GM12878 (cell line): ENCODE measurements around the gene LCE6A. TPM values are rescaled to one million over a fixed set of nuclear protein-coding genes. Genes with fewer than 3 reads are reported as not detected.

Experiments used
- ATAC-seq: fragments of 200-7000 bp; cut with Tn5 transposase; 3 replicates; pipeline ENCODE4 v1.9.1; 2020; ENCODE audit warnings: mild to moderate bottlenecking, moderate library complexity
- BruUV-seq: library from RNA; stranded (reverse); fragments of 400-500 nt; replicated peaks from 2 replicates; lab custom pipeline; 2021; lab: Mats Ljungman, UMichigan
- CTCF ChIA-PET: fragments of 300-600 bp; sonication (Branson Sonifier 250); formaldehyde crosslinking; extraction: SDS; loops from one replicate; lab custom pipeline; 2021; ENCODE audit warnings: inconsistent platforms; lab: Yijun Ruan, JAX
- POLR2A ChIA-PET: fragments of 350-600 bp; formaldehyde crosslinking; extraction: SDS; loops from one replicate; lab custom pipeline; 2021; ENCODE audit warnings: inconsistent platforms; lab: Charles Lee
- RAD21 ChIA-PET: fragments of 300-600 bp; sonication (Branson Sonifier 250); formaldehyde crosslinking; loops from one replicate; lab custom pipeline; 2023; ENCODE audit warnings: antibody characterized with exemption; ENCODE audit not compliant: unreplicated experiment; lab: Charles Lee
- SMC1A ChIA-PET: fragments of 300-600 bp; sonication (Branson Sonifier 250); formaldehyde crosslinking; loops from one replicate; lab custom pipeline; 2023; ENCODE audit not compliant: unreplicated experiment, uncharacterized antibody; lab: Charles Lee
- DNase-seq: peaks from one replicate; pipeline ENCODE4 v3.0.0-alpha.2; 2011; ENCODE audit warnings: low read depth, low spot score
- FAIRE-seq: peaks from 3 replicates; lab custom pipeline; 2011; peaks lifted over from hg19 to GRCh38; lab: Jason Lieb, UNC
- H2AFZ ChIP-seq: 2 replicates; pipeline ENCODE4 v1.6.0; 2011; ENCODE audit warnings: low read depth, low read length, control low read depth; ENCODE audit not compliant: control insufficient read depth
- H3K27ac ChIP-seq: 2 replicates; pipeline ENCODE4 v1.5.1; 2011; ENCODE audit warnings: control low read depth; ENCODE audit not compliant: control insufficient read depth, insufficient read depth
- H3K27me3 ChIP-seq, 2 experiments: replicated peaks in 1 of 2; 2 replicates each; pipeline versions ENCODE4 v1.6.0 to v1.6.1; 2011; ENCODE audit warnings: low read length in 1 of 2; ENCODE audit not compliant: control insufficient read depth in 2 of 2, insufficient read depth in 2 of 2
- H3K36me3 ChIP-seq, 2 experiments: 2 replicates each; pipeline ENCODE4 v1.5.1; 2011; ENCODE audit warnings: low read length in 1 of 2; ENCODE audit not compliant: control insufficient read depth in 2 of 2, insufficient read depth in 2 of 2
- H3K4me1 ChIP-seq: 2 replicates; pipeline ENCODE4 v1.6.1; 2011; ENCODE audit warnings: mild to moderate bottlenecking, low read length, moderate library complexity, mixed read lengths; ENCODE audit not compliant: control insufficient read depth, insufficient read depth
- H3K4me2 ChIP-seq: 2 replicates; pipeline ENCODE4 v1.6.0; 2011; ENCODE audit warnings: control low read depth; ENCODE audit not compliant: control insufficient read depth, insufficient read depth
- H3K4me3 ChIP-seq: fragments of 200-600 bp; sonication (generic); 2 replicates; pipeline ENCODE4 v1.5.1; 2016
- H3K79me2 ChIP-seq: 2 replicates; pipeline ENCODE4 v1.6.0; 2011; ENCODE audit warnings: low read length; ENCODE audit not compliant: control insufficient read depth, insufficient read depth
- H3K9ac ChIP-seq: 2 replicates; pipeline ENCODE4 v1.8.0; 2011; ENCODE audit warnings: low read length, control low read depth, mixed read lengths; ENCODE audit not compliant: control insufficient read depth, insufficient read depth
- H3K9me3 ChIP-seq: replicated peaks from 3 replicates; pipeline ENCODE4 v1.5.1; 2011; ENCODE audit warnings: mild to moderate bottlenecking, low read length; ENCODE audit not compliant: control insufficient read depth, insufficient read depth
- H4K20me1 ChIP-seq: 2 replicates; pipeline ENCODE4 v1.6.0; 2011; ENCODE audit not compliant: control insufficient read depth, insufficient read depth
- RAD21 ChIP-seq: IDR thresholded peaks from 2 replicates; pipeline ENCODE4 v1.6.1; 2011; ENCODE audit warnings: mild to moderate bottlenecking, low read depth, low read length, moderate library complexity; ENCODE audit not compliant: insufficient read depth
- SMC3 ChIP-seq: IDR thresholded peaks from 2 replicates; pipeline ENCODE4 v1.6.1; 2011; ENCODE audit warnings: low read length, improper control_type of control experiment, borderline replicate concordance
- SREBF2 ChIP-seq: IDR thresholded peaks from 2 replicates; pipeline ENCODE4 v1.6.1; 2012; ENCODE audit warnings: mild to moderate bottlenecking, low read length
- YY1 ChIP-seq: IDR thresholded peaks from 2 replicates; pipeline ENCODE4 v1.6.1; 2011; ENCODE audit warnings: low read depth, mild to moderate bottlenecking, low read length
- WGBS: methylation state at CpG from one replicate; pipeline ENCODE4 v1.1.6; 2016; ENCODE audit warnings: low lambda C conversion rate; ENCODE audit not compliant: insufficient replicate concordance, insufficient coverage; ENCODE audit errors: missing lambda C conversion rate; 5-methylcytosine and 5-hydroxymethylcytosine counted together
- in situ Hi-C: fragments of 300-500 bp; cut with MboI; formaldehyde crosslinking; loops from 9 replicates; pipeline ENCODE4 v1.14.3; 2018; ENCODE audit warnings: mixed read lengths
- intact Hi-C: fragments of 100-400 bp; cut with micrococcal nuclease; formaldehyde crosslinking; loops from one replicate; pipeline ENCODE4 v1.14.2; 2022; ENCODE audit not compliant: unreplicated experiment
- polyA plus RNA-seq, 11 experiments: library from polyadenylated mRNA; depleted of rRNA in 4 of 11; unstranded in 6 of 11; stranded (reverse) in 5 of 11; fragments of >200 nt; fragmentation: Nextera tagmentation in 4 of 11; fragmentation: Illumina TruSeq in 1 of 11; extraction: Ambion mirVana in 4 of 11; extraction: Trizol in 1 of 11; gene quantifications; 1 replicate in 1 of 11; 2 replicates in 10 of 11; pipeline versions ENCODE4 v1.2.1 to v1.2.3, GENCODE V29; 2011 to 2016; ENCODE audit warnings: inconsistent platforms in 2 of 11, missing spikeins in 2 of 11, low read depth in 1 of 11
- total RNA-seq, 4 experiments: library from RNA; depleted of rRNA in 3 of 4; stranded (reverse); fragments of >200 nt in 3 of 4; fragmentation: Illumina TruSeq in 1 of 4; extraction: Trizol in 1 of 4; gene quantifications; 2 replicates each; pipeline versions ENCODE4 v1.2.1 to v1.2.3, GENCODE V29; 2013 to 2021
- TF ChIP-seq, protein P1 (sequence below): fragments of 450-650 bp; IDR thresholded peaks from 2 replicates; pipeline ENCODE4 v1.6.1; 2017; ENCODE audit warnings: antibody characterized with exemption, mild to moderate bottlenecking, moderate library complexity
- TF ChIP-seq, protein P2 (sequence below): IDR thresholded peaks from 2 replicates; pipeline ENCODE4 v1.6.1; 2011; ENCODE audit warnings: borderline replicate concordance, low read depth, mild to moderate bottlenecking, moderate library complexity, mixed read lengths, low read length; ENCODE audit not compliant: insufficient read depth; ENCODE audit errors: extremely low read length
- TF ChIP-seq, protein P3 (sequence below), 3 experiments: IDR thresholded peaks in 2 of 3; conservative IDR thresholded peaks in 1 of 3; 2 replicates each; pipeline ENCODE4 v1.5.1; 2011; ENCODE audit warnings: low read depth in 3 of 3, low read length in 3 of 3, mild to moderate bottlenecking in 3 of 3, control low read depth in 2 of 3, moderate library complexity in 2 of 3, inconsistent platforms in 1 of 3, mixed read lengths in 1 of 3; ENCODE audit not compliant: control insufficient read depth in 2 of 3, insufficient read depth in 1 of 3; ENCODE audit errors: extremely low read depth in 1 of 3

Gene LCE6A
- total and polyA plus RNA-seq, 10 of the 15 experiments (the other 5 are each of a cell fraction or from before 2014, with no cell fraction given) = 0.45 TPM; not detected in 9

DNA sequence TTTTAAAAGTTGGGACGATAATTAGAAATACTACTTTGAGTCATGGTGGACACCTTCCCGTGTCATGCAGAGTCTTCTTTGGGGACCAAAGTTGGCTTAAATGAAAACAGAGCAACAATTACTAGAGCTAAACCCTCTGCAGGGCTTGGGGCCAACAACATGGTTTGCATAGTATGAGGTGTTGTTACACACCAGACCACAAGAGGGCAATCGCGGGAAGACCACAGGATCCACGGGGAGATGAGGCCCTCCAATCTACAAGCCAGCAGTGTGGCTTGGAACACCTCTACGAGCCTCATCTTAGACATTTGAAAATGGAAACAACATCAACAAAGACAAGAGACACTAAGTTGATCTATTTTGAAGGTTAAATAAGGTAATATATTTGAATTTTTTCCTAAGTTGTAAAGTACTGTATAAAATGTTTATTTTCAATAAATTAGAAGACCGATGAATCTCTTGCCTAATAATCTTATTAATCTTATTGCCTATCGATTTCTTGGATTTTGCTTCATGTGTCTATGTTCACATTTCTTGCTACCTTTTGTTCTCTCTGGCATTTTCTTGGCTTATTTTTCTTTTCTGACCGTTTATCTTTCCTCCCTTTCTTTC is 27.3 kb downstream of the LCE6A start (continued):
- TF ChIP-seq, protein P1, sequence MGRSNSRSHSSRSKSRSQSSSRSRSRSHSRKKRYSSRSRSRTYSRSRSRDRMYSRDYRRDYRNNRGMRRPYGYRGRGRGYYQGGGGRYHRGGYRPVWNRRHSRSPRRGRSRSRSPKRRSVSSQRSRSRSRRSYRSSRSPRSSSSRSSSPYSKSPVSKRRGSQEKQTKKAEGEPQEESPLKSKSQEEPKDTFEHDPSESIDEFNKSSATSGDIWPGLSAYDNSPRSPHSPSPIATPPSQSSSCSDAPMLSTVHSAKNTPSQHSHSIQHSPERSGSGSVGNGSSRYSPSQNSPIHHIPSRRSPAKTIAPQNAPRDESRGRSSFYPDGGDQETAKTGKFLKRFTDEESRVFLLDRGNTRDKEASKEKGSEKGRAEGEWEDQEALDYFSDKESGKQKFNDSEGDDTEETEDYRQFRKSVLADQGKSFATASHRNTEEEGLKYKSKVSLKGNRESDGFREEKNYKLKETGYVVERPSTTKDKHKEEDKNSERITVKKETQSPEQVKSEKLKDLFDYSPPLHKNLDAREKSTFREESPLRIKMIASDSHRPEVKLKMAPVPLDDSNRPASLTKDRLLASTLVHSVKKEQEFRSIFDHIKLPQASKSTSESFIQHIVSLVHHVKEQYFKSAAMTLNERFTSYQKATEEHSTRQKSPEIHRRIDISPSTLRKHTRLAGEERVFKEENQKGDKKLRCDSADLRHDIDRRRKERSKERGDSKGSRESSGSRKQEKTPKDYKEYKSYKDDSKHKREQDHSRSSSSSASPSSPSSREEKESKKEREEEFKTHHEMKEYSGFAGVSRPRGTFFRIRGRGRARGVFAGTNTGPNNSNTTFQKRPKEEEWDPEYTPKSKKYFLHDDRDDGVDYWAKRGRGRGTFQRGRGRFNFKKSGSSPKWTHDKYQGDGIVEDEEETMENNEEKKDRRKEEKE = no peak

DNA sequence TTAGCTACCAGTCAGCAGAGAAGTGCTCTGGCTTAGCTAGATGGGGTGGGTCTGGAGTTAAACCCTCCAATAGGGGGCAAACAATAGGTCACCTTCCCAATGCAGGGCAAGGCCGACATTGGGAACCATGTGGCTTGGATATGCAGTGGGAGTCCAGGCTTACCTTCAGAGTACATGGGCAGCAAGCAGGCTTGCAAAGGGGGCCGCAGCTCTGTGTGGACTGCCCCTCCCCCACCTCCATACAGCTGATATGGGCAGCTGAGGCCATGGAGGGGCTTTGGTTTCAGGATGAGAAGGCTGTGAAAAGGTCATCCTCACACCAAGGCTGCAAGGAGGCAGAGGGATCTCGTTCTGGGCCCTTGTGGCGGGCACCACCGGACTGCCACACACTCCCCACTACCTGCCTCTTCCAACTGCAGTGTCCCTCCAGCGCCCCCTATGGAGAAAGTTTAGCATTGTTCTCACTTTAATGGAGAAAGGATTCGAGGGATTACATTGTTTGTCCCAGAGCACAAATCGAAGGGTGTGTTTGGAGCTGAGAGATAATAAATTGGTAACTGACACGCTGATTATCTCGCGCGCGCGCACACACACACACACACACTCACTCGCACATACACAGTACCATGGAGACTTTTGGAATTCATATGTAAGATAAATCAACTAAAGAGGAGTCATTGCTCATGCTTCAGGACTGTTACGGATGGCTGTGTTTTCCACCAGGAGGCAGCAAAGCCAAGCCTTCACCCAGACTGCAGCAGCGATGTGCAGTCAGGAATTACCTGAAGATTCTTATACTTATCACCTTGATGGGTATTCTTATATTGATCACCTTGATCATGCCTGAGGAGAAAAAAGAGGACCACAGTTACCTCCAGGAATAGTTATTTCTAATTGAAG is 28.4 kb downstream of the LCE6A start:
- SMC1A ChIA-PET = interaction anchor here (0.6 to 6.0 kb wide), 18 partner anchors 8 to 407 kb away, joined by 3 to 64 read pairs (median 4); no protein-coding TSS in a partner anchor
- Histone ChIP-seq H3K79me2 (no peaks in the 10 kb centered on the region), H3K4me2 (peak overlapping the region; percentile 72), H3K9ac (no peak overlapping the region), H3K36me3 (no peaks in the 10 kb centered on the region), H3K4me3 (no peak overlapping the region), H3K27ac (peak overlapping the region; percentile 20; the same call in 1 of the 2 replicates), H3K4me1 (peaks cover 19% of the 10 kb centered on the region), H3K27me3 (no peaks in the 10 kb centered on the region; a peak in 1 of 4 replicates), H2AFZ (peak overlapping the region; percentile 40; the same call in 1 of the 2 replicates), H4K20me1 (no peaks in the 10 kb centered on the region), H3K9me3 (no peaks in the 10 kb centered on the region)
- FAIRE-seq = no peak
- peak; percentile 58 for ATAC-seq
- BruUV-seq = no TSS peak
- TF ChIP-seq, protein P2, sequence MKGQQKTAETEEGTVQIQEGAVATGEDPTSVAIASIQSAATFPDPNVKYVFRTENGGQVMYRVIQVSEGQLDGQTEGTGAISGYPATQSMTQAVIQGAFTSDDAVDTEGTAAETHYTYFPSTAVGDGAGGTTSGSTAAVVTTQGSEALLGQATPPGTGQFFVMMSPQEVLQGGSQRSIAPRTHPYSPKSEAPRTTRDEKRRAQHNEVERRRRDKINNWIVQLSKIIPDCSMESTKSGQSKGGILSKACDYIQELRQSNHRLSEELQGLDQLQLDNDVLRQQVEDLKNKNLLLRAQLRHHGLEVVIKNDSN = no peak
- peak; percentile 11; the same call in 1 of the 2 replicates for TF ChIP-seq YY1
- TF ChIP-seq, protein P3, sequence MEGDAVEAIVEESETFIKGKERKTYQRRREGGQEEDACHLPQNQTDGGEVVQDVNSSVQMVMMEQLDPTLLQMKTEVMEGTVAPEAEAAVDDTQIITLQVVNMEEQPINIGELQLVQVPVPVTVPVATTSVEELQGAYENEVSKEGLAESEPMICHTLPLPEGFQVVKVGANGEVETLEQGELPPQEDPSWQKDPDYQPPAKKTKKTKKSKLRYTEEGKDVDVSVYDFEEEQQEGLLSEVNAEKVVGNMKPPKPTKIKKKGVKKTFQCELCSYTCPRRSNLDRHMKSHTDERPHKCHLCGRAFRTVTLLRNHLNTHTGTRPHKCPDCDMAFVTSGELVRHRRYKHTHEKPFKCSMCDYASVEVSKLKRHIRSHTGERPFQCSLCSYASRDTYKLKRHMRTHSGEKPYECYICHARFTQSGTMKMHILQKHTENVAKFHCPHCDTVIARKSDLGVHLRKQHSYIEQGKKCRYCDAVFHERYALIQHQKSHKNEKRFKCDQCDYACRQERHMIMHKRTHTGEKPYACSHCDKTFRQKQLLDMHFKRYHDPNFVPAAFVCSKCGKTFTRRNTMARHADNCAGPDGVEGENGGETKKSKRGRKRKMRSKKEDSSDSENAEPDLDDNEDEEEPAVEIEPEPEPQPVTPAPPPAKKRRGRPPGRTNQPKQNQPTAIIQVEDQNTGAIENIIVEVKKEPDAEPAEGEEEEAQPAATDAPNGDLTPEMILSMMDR (IDR thresholded peaks at IDR 0.05 in 2 of 3, conservative IDR thresholded peaks at IDR 0.05 in 1 of 3; ENCODE audit: control insufficient read depth in 2 of 3, extremely low read depth in 1 of 3, insufficient read depth in 1 of 3, low read depth in 3 of 3, low read length in 3 of 3) = peak; percentile 32 to 39 (median 37); a peak in 5 of 6 replicates
- TF ChIP-seq SREBF2 = no peak
- TF ChIP-seq RAD21 = peak; percentile 75
- TF ChIP-seq SMC3 = peak; percentile 57; the same call in 1 of the 2 replicates
- POLR2A ChIA-PET = interaction anchor here (0.7 kb wide), 1 partner anchor 322 kb away, joined by 3 read pairs; no protein-coding TSS in a partner anchor
- RAD21 ChIA-PET = interaction anchor here (0.8 to 5.4 kb wide), 9 partner anchors 37 to 359 kb away, joined by 3 to 60 read pairs (median 4); partner anchors contain the start of gene IVL
- DNase-seq = no peak
- CTCF ChIA-PET = interaction anchor here (0.5 to 7.4 kb wide), 44 partner anchors 8 to 755 kb away, joined by 3 to 106 read pairs (median 4); partner anchors contain the start of gene SMCP
- 54% methylated on average over 17 of the region's 17 CpGs for whole genome bisulfite sequencing
- intact Hi-C loops = loop anchor here (2.0 to 10.0 kb wide), 2 partner anchors 164 to 216 kb away; partner anchors contain the start of gene SPRR1B
- in situ Hi-C loops = loop anchor here (5.0 to 10.0 kb wide), 3 partner anchors 56 to 356 kb away; no protein-coding TSS in a partner anchor
